ENCODE measurements around the gene ITGAE. TPM values are rescaled to one million over a fixed set of nuclear protein-coding genes. Genes with fewer than 3 reads are reported as not detected.
"Not testable (repeated sequence)": the region's sequence is repeated elsewhere in the genome, so short reads cannot be mapped to it uniquely, and the experiment has no call there.

ITGAE gene
- total RNA-seq, 4 donors from 2014 or later: 2.8 to 46.8 (median 14.2) TPM

DNA sequence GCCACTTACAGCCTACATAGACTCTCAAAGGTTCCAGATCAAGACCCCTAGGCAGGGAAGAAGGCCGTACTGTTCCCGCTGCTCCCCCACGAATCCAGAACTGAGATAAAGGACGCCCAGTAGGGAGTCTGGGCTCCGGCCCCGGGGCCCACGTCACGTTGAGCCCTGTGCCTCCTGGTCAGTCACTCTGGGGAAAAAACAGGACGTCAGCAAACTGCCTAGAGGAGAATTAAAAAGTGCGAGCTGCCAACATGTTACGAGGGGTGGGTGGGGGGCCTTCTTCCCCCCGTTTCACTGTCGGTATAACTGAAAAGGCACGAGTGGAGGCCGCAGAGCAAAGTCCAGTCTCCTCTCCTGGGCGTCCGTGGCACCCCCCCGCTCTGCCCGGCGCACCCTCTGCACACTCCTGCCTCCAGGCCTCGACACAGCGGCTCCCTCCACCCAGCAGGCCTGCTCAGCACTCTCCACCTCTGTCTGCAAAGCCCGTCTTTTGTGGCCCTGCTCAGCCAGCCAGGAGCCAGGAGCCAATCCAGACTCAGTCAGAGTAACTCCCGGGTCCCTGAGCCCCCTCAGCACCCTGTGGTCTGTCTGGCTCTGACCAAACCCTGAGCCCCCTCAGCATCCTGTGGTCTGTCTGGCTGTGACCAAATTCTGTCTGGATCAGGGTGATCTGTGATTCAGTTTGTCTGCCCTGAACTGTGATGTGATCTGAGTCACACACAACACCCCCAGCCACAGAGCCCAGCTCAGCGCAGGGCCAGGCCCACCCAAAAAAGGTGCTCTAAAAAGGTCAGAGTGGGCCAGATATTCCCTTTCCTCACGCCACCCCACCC is 6.2 kb downstream of the ITGAE start:
- intact Hi-C loops (cut with DNase I; ENCODE audit: low total_unique reads): no loop called here

DNA sequence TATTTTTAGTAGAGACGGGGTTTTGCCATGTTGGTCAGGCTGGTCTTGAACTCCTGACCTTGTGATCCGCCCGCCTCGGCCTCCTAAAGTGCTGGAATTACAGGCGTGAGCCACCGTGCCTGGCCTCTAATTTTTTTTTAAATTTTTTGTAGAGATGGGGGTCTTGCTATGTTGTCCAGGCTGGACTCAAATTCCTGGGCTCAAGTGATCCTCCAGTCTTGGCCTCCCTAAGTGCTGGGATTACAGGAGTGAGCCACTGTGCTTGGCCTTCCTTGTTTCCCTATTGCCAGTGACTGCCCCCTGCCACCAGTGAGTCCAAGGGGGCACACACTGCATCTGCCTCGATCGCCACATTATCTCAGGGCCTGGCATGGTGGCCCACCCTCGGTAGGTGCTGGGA is 6.8 kb downstream of the ITGAE start:
- H3K4me3 ChIP-seq; H3K4me1 ChIP-seq; H3K27me3 ChIP-seq; DNase-seq; intact Hi-C loops (cut with DNase I; ENCODE audit: low total_unique reads); H3K36me3 ChIP-seq; H3K9me3 ChIP-seq; H3K27ac ChIP-seq: not testable (repeated sequence)

More for the DNA sequence above, 6.2 kb downstream of the ITGAE start:
- Histone ChIP-seq H3K4me1 (no peaks in the 10 kb centered on the region), H3K4me3 (no peak overlapping the region), H3K27ac (no peak overlapping the region), H3K27me3 (no peaks in the 10 kb centered on the region), H3K9me3 (no peaks in the 10 kb centered on the region), H3K36me3 (no peaks in the 10 kb centered on the region)
- TF ChIP-seq, protein P1, sequence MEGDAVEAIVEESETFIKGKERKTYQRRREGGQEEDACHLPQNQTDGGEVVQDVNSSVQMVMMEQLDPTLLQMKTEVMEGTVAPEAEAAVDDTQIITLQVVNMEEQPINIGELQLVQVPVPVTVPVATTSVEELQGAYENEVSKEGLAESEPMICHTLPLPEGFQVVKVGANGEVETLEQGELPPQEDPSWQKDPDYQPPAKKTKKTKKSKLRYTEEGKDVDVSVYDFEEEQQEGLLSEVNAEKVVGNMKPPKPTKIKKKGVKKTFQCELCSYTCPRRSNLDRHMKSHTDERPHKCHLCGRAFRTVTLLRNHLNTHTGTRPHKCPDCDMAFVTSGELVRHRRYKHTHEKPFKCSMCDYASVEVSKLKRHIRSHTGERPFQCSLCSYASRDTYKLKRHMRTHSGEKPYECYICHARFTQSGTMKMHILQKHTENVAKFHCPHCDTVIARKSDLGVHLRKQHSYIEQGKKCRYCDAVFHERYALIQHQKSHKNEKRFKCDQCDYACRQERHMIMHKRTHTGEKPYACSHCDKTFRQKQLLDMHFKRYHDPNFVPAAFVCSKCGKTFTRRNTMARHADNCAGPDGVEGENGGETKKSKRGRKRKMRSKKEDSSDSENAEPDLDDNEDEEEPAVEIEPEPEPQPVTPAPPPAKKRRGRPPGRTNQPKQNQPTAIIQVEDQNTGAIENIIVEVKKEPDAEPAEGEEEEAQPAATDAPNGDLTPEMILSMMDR (IDR thresholded peaks at IDR 0.05): no peak
- TF ChIP-seq POLR2A (IDR thresholded peaks at IDR 0.05): no peak
- no peak for DNase-seq

DNA sequence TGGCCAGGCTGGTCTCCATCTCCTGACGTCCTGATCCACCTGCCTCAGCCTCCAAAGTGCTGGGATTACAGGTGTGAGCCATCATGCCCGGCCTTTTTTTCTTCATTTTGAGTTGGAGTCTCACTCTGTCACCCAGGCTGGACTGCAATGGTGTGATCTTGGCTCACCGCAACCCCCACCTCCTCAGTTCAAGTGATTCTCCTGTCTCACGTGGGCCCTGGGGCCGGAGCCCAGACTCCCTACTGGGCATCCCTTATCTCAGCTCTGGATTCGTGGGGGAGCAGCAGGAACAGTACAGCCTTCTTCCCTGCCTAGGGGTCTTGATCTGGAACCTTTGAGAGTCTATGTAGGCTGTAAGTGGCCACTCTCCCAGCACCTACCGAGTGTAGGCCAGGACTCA is 7.7 kb downstream of the ITGAE start:
- intact Hi-C loops (cut with DNase I; ENCODE audit: low total_unique reads); H3K27ac ChIP-seq; H3K9me3 ChIP-seq; H3K4me1 ChIP-seq; H3K27me3 ChIP-seq; H3K4me3 ChIP-seq; H3K36me3 ChIP-seq; DNase-seq: not testable (repeated sequence)

DNA sequence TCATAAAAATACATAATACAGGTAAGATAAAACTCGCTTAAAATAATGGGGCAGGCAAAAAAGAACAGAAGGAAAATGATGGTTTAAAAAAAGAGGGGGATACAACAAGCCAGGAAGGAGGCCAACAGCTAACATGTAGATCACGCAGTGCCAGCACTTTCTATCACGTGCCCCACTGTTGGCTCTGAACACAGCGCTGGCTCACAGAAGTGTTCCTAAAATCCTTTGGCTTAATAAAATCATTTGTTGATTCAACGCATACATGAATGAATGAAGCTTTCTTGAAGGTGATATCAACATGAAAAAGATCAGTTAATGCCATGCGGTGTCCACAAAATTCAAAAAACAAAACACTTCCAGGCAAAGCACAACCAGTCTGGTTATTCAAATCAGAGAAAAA is 8.5 kb downstream of the ITGAE start:
- H3K4me3 ChIP-seq: no peak overlapping the region
- DNase-seq: no peak
- H3K9me3 ChIP-seq: no peaks in the 10 kb centered on the region
- intact Hi-C loops (cut with DNase I; ENCODE audit: low total_unique reads): no loop called here
- no peaks in the 10 kb centered on the region for H3K27me3 ChIP-seq
- no peaks in the 10 kb centered on the region for H3K36me3 ChIP-seq
- TF ChIP-seq POLR2A (IDR thresholded peaks at IDR 0.05): no peak
- TF ChIP-seq, protein P1 (IDR thresholded peaks at IDR 0.05): no peak
- H3K4me1 ChIP-seq: no peaks in the 10 kb centered on the region
- H3K27ac ChIP-seq: no peak overlapping the region

DNA sequence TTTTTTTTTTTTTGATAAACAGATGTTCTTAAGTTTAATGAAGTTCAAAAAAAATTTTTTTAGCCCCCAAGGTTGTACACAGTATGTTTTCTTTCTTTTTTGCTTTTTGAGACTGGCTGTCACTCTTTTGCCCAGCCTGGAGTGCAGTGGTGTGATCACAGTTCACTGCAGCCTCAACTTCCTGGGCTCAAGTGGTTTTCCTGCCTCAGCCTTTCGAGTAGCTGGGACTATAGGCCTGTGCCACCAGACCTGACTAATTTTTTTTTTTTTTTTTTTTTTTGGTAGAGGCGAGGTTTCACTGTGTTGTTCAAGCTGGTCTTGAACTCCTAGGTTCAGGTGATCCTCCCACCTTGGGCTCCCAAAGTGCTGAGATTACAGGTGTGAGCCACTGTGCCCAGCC is 12.8 kb downstream of the ITGAE start:
- no peak for DNase-seq
- H3K27me3 ChIP-seq: no peaks in the 10 kb centered on the region
- no peaks in the 10 kb centered on the region for H3K4me1 ChIP-seq
- TF ChIP-seq POLR2A (IDR thresholded peaks at IDR 0.05): no peak
- TF ChIP-seq, protein P1 (IDR thresholded peaks at IDR 0.05): no peak
- intact Hi-C loops (cut with DNase I; ENCODE audit: low total_unique reads): no loop called here
- H3K9me3 ChIP-seq: no peaks in the 10 kb centered on the region
- H3K36me3 ChIP-seq: no peaks in the 10 kb centered on the region
- H3K27ac ChIP-seq: no peak overlapping the region
- no peak overlapping the region for H3K4me3 ChIP-seq

DNA sequence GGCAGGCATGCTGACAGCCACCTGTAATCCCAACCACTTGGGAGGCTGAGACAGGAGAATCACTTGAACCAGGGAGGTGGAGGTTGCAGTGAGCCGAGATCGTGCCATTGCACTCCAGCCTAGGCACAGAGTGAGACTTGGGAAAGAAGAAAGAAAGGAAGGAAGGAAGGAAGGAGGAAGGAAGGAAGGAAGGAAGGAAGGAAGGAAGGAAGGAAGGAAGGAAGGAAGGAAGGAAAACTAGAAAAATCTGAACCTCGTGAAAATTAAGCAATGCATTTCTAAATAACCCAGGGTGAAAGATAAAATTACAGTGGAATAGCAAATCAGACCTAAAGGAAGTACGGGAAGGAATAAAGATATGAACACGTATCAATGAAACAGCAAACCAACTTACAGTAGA is 15.7 kb downstream of the ITGAE start:
- H3K36me3 ChIP-seq; H3K27me3 ChIP-seq; H3K4me3 ChIP-seq; intact Hi-C loops (cut with DNase I; ENCODE audit: low total_unique reads); H3K9me3 ChIP-seq; DNase-seq; H3K27ac ChIP-seq; H3K4me1 ChIP-seq: not testable (repeated sequence)

DNA sequence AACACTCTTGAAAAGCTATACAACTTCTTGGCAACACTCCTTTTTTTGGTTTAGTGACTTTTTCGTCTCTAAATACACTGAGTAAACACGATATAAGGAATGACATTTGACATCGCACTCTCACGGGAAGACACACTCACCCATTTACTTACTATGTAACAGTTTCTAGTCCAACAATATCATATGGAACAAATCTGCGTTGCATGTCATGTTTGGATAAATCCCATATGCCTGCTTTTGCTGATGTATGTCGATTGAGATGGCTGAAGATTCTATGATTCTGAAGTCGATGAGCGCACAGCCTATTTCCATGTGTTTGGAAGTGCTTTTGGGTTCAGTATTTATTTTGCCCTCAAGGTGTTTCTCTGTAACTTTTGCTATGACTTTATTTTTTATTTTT is 18.2 kb downstream of the ITGAE start:
- DNase-seq: no peak
- Histone ChIP-seq H3K27me3 (no peaks in the 10 kb centered on the region), H3K36me3 (no peaks in the 10 kb centered on the region), H3K27ac (no peak overlapping the region), H3K4me3 (no peak overlapping the region), H3K4me1 (no peaks in the 10 kb centered on the region), H3K9me3 (no peaks in the 10 kb centered on the region)
- intact Hi-C loops (cut with DNase I; ENCODE audit: low total_unique reads): no loop called here
- TF ChIP-seq, protein P1 (IDR thresholded peaks at IDR 0.05): no peak
- TF ChIP-seq POLR2A (IDR thresholded peaks at IDR 0.05): no peak
